ENCODE results near the gene PCID2. TPM values are rescaled to one million over a fixed set of nuclear protein-coding genes. Genes with fewer than 3 reads are reported as not detected.

PCID2 gene
- total RNA-seq, 4 donors from 2014 or later: 24.9 to 42.1 (median 36.8) TPM

- peaks cover 0 to 11% (median 0%) of the 10 kb centered on the region in 3 donors for H3K36me3 ChIP-seq
- no peaks in the 10 kb centered on the region for H3K27me3 ChIP-seq
- TF ChIP-seq, protein P1, sequence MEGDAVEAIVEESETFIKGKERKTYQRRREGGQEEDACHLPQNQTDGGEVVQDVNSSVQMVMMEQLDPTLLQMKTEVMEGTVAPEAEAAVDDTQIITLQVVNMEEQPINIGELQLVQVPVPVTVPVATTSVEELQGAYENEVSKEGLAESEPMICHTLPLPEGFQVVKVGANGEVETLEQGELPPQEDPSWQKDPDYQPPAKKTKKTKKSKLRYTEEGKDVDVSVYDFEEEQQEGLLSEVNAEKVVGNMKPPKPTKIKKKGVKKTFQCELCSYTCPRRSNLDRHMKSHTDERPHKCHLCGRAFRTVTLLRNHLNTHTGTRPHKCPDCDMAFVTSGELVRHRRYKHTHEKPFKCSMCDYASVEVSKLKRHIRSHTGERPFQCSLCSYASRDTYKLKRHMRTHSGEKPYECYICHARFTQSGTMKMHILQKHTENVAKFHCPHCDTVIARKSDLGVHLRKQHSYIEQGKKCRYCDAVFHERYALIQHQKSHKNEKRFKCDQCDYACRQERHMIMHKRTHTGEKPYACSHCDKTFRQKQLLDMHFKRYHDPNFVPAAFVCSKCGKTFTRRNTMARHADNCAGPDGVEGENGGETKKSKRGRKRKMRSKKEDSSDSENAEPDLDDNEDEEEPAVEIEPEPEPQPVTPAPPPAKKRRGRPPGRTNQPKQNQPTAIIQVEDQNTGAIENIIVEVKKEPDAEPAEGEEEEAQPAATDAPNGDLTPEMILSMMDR (IDR thresholded peaks at IDR 0.05): no peak
- TF ChIP-seq POLR2A (IDR thresholded peaks at IDR 0.05): peak in 1 of 2 donors; percentile 13
- DNase-seq: peak; percentile 67 to 91 (median 89)
- peak within 1 kb of the TSS; percentile 69 to 98 (median 84) for H3K4me3 ChIP-seq
- H3K9me3 ChIP-seq: no peaks in the 10 kb centered on the region
- peaks cover 0 to 46% (median 11%) of the 10 kb centered on the region in 4 donors for H3K4me1 ChIP-seq
- H3K27ac ChIP-seq: peak within 1 kb of the TSS; percentile 98 to 100 (median 98)
Measured at GRCh38 chr13:113209336-113209758, 878 bp upstream of the PCID2 start, which contains the start of gene CUL4A. Gene CUL4A (plus strand): TSS chr13:113209613. CDS start chr13:113209628, 15 bp downstream.

GRCh38 chr13:113207890-113208420 is 514 bp downstream of the PCID2 start:
- TF ChIP-seq, protein P1 (IDR thresholded peaks at IDR 0.05): no peak
- TF ChIP-seq POLR2A (IDR thresholded peaks at IDR 0.05): no peak
- Histone ChIP-seq H3K36me3 (peaks cover 0 to 11% (median 0%) of the 10 kb centered on the region in 3 donors), H3K9me3 (no peaks in the 10 kb centered on the region), H3K27me3 (no peaks in the 10 kb centered on the region), H3K27ac (peak overlapping the region; percentile 98 to 100 (median 98)), H3K4me1 (peaks cover 0 to 46% (median 11%) of the 10 kb centered on the region in 4 donors), H3K4me3 (peak overlapping the region; percentile 69 to 98 (median 84))
- no peak for DNase-seq

GRCh38 chr13:113207460-113207859 is 1.0 kb downstream of the PCID2 start:
- Histone ChIP-seq H3K27me3 (no peaks in the 10 kb centered on the region), H3K4me1 (peaks cover 0 to 46% (median 11%) of the 10 kb centered on the region in 4 donors), H3K36me3 (peaks cover 0 to 11% (median 0%) of the 10 kb centered on the region in 3 donors), H3K9me3 (no peaks in the 10 kb centered on the region), H3K4me3 (peak overlapping the region; percentile 69 to 98 (median 84)), H3K27ac (peak overlapping the region in 3 of 4 donors; percentile 98 to 99 (median 98))
- no peak for TF ChIP-seq POLR2A (IDR thresholded peaks at IDR 0.05)
- no peak for DNase-seq

DNA sequence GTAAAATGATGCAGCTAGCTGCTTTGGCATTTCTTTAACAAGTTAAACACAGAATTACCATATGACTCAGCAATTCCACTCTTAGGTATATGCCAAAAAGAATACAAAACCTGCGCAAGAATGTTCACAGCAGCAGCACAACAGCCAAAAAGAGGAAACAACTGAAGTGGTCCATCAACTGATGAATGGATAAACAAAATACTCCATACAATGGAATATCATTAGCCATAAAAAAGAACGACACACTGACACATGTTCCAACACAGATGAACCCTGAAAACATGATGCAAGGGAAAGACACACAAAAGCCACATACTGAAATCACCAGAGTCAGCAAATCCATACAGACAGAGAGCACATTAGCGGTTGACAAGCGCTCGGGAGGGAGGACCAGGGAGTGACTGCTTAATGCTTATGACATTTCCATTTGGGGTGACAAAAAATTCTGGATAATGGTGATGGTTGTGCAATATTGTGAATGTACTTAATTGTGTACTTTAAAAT is 3.0 kb downstream of the PCID2 start:
- no peak overlapping the region for H3K4me3 ChIP-seq
- no peaks in the 10 kb centered on the region for H3K36me3 ChIP-seq
- H3K27ac ChIP-seq: no peak overlapping the region
- no peak for DNase-seq
- H3K27me3 ChIP-seq: no peaks in the 10 kb centered on the region
- TF ChIP-seq, protein P1 (IDR thresholded peaks at IDR 0.05): no peak
- no peak for TF ChIP-seq POLR2A (IDR thresholded peaks at IDR 0.05)
- peaks cover 0 to 32% (median 11%) of the 10 kb centered on the region in 4 donors for H3K4me1 ChIP-seq
- no peaks in the 10 kb centered on the region for H3K9me3 ChIP-seq

- H3K36me3 ChIP-seq: peaks cover 0 to 7% (median 0%) of the 10 kb centered on the region in 3 donors
- no peak overlapping the region for H3K27ac ChIP-seq
- H3K4me3 ChIP-seq: no peak overlapping the region
- H3K9me3 ChIP-seq: no peaks in the 10 kb centered on the region
- H3K4me1 ChIP-seq: peaks cover 0 to 29% (median 10%) of the 10 kb centered on the region in 4 donors
- H3K27me3 ChIP-seq: no peaks in the 10 kb centered on the region
- TF ChIP-seq POLR2A (IDR thresholded peaks at IDR 0.05): no peak
- TF ChIP-seq, protein P1 (IDR thresholded peaks at IDR 0.05): no peak
- no peak for DNase-seq
Measured at GRCh38 chr13:113204378-113204734, 4.1 kb downstream of the PCID2 start.

Measured in Peyer's patch (tissue), 4 donors.